Pancreas (tissue), 10 donors: Measurements from ENCODE around the gene FDXACB1. TPM values are rescaled to one million over a fixed set of nuclear protein-coding genes. Genes with fewer than 3 reads are reported as not detected.

Experiments used
- ATAC-seq, 4 donors: fragments of 200-7000 bp; cut with Tn5 transposase; one replicate each; pipeline versions ENCODE4 v1.8.0 to v1.9.1; 2020; ENCODE audit warnings: mild to moderate bottlenecking in 4 of 4, moderate library complexity in 4 of 4
- DNase-seq, 6 donors: peaks; one replicate each; pipeline ENCODE4 v3.0.0-alpha.2; 2020
- FAIRE-seq: peaks from 2 replicates; lab custom pipeline; 2012; peaks lifted over from hg19 to GRCh38; lab: Jason Lieb, UNC
- H3K27ac ChIP-seq, 4 donors: fragments of 200-600 bp; sonication (generic); 1 replicate in 3 of 4; 2 replicates in 1 of 4; pipeline versions ENCODE4 v1.5.0 to v1.8.0; 2020
- H3K27me3 ChIP-seq, 4 donors: fragments of 200-600 bp; one replicate each; pipeline ENCODE4 v1.8.0; 2021
- H3K36me3 ChIP-seq, 3 donors: fragments of 200-600 bp; sonication (generic) in 1 of 3; one replicate each; pipeline versions ENCODE4 v1.5.0 to v1.8.0; 2020 to 2021
- H3K4me1 ChIP-seq, 3 donors: fragments of 200-600 bp; one replicate each; pipeline ENCODE4 v1.8.0; 2021
- H3K4me3 ChIP-seq, 4 donors: fragments of 200-600 bp; sonication (generic) in 2 of 4; one replicate each; pipeline versions ENCODE4 v1.5.0 to v1.8.0; 2020 to 2021
- H3K9me3 ChIP-seq, 4 donors: fragments of 200-600 bp; one replicate each; pipeline ENCODE4 v1.8.0; 2021
- CTCF ChIP-seq, 4 donors: fragments of 200-600 bp; sonication (generic) in 3 of 4; IDR thresholded peaks; one replicate each; pipeline versions ENCODE4 v1.5.0 to v1.8.0; 2021; ENCODE audit warnings: antibody characterized with exemption in 4 of 4
- WGBS, 2 donors: extraction: QIAGEN DNeasy Blood & Tissue Kit; methylation state at CpG; one replicate each; pipeline ENCODE4 v1.1.7; 2013; 5-methylcytosine and 5-hydroxymethylcytosine counted together
- intact Hi-C, 3 donors: fragments of 100-400 bp; cut with DNase I; formaldehyde crosslinking; loops; one replicate each; pipeline versions ENCODE4 v1.11.1 to v1.14.2; 2022
- polyA plus RNA-seq, 2 donors: library from polyadenylated mRNA; stranded (reverse); fragments of 200-250 nt; gene quantifications; one replicate each; pipeline ENCODE4 v1.2.3, GENCODE V29; 2013
- total RNA-seq, 6 donors: library from RNA; stranded (reverse); fragmentation: NEBNext Ultra II Directional in 4 of 6; extraction: Animal tissue kit (Norgen Biotek cat#: 25700) in 4 of 6; gene quantifications; one replicate each; pipeline versions ENCODE4 v1.2.1 to v1.2.4, GENCODE V29; 2021 to 2023
- donor health status: healthy with polysubstance abuse.
- donor health status: DM: no; HTN: no; CAD: no; lungs with moderate emphysema.
- donor health status: DM: no; HTN: no; CAD: no.
- donor health status: control.
- donor health status: control.
- donor health status: Bipolar disorder and iron deficiency.
- donor health status: DM: yes; HTN: yes; CAD: no.
- donor health status: DM: no; HTN: no; CAD: no.
- donor health status: DM: no; HTN: no; CAD: no.
- donor health status: DM: yes; HTN: yes; CAD: no.

FDXACB1 gene
- total and polyA plus RNA-seq, 8 donors: 0.51 to 2.1 (median 1.2) TPM

GRCh38 chr11:111910676-111911562 is 32.0 kb upstream of the FDXACB1 start:
- Histone ChIP-seq H3K4me3 (peak overlapping the region in 2 of 4 donors; percentile 11 to 20), H3K27ac (peak overlapping the region; percentile 34 to 74 (median 66)), H3K27me3 (no peaks in the 10 kb centered on the region), H3K9me3 (no peaks in the 10 kb centered on the region), H3K36me3 (no peaks in the 10 kb centered on the region), H3K4me1 (peaks cover 15 to 16% (median 16%) of the 10 kb centered on the region in 3 donors)
- 27 to 29% methylated on average over 9 of the region's 9 CpGs for WGBS, 2 donors
- DNase-seq: no peak
- intact Hi-C loops: no loop called here
- ATAC-seq: peak; percentile 33 to 43 (median 38)
- no peak for TF ChIP-seq CTCF (IDR thresholded peaks at IDR 0.05)
- no peak for FAIRE-seq

- H3K27ac ChIP-seq: no peak overlapping the region
- H3K9me3 ChIP-seq: no peaks in the 10 kb centered on the region
- DNase-seq: no peak
- no peak for TF ChIP-seq CTCF (IDR thresholded peaks at IDR 0.05)
- FAIRE-seq: no peak
- H3K27me3 ChIP-seq: no peaks in the 10 kb centered on the region
- H3K36me3 ChIP-seq: no peaks in the 10 kb centered on the region
- intact Hi-C loops: no loop called here
- H3K4me1 ChIP-seq: peaks cover 15 to 16% (median 16%) of the 10 kb centered on the region in 3 donors
- 72 to 75% methylated on average over 5 of the region's 5 CpGs for WGBS, 2 donors
- ATAC-seq: no peak
- no peak overlapping the region for H3K4me3 ChIP-seq
Observed at GRCh38 chr11:111909378-111909777, 30.4 kb upstream of the FDXACB1 start.

GRCh38 chr11:111908639-111909305 is 29.8 kb upstream of the FDXACB1 start:
- ATAC-seq (no peak), FAIRE-seq (no peak), DNase-seq (no peak)
- Histone ChIP-seq H3K4me3 (no peak overlapping the region), H3K4me1 (peaks cover 15 to 16% (median 16%) of the 10 kb centered on the region in 3 donors), H3K9me3 (no peaks in the 10 kb centered on the region), H3K27me3 (no peaks in the 10 kb centered on the region), H3K27ac (no peak overlapping the region), H3K36me3 (no peaks in the 10 kb centered on the region)
- intact Hi-C loops: no loop called here
- no peak for TF ChIP-seq CTCF (IDR thresholded peaks at IDR 0.05)
- WGBS, 2 donors: 77% methylated on average over 5 of the region's 5 CpGs

- ATAC-seq: no peak
- DNase-seq: no peak
- intact Hi-C loops: no loop called here
- no peak overlapping the region for H3K27ac ChIP-seq
- no peaks in the 10 kb centered on the region for H3K9me3 ChIP-seq
- no peak for TF ChIP-seq CTCF (IDR thresholded peaks at IDR 0.05)
- no peaks in the 10 kb centered on the region for H3K36me3 ChIP-seq
- H3K4me3 ChIP-seq: no peak overlapping the region
- 76 to 85% methylated on average over 1 of the region's 1 CpG for WGBS, 2 donors
- H3K27me3 ChIP-seq: no peaks in the 10 kb centered on the region
- H3K4me1 ChIP-seq: peaks cover 8 to 10% (median 10%) of the 10 kb centered on the region in 3 donors
- FAIRE-seq: no peak
Observed at GRCh38 chr11:111906680-111907079, 27.7 kb upstream of the FDXACB1 start.
